Pancreas (tissue), 10 donors: ENCODE measurements around the gene SLC26A11. TPM values are rescaled to one million over a fixed set of nuclear protein-coding genes. Genes with fewer than 3 reads are reported as not detected.
A peak's percentile ranks its signal among the peaks of the same experiment; 100 is the strongest.

ENCODE experiments used
- ATAC-seq, 4 donors: fragments of 200-7000 bp; cut with Tn5 transposase; one replicate each; pipeline versions ENCODE4 v1.8.0 to v1.9.1; 2020; ENCODE audit warnings: mild to moderate bottlenecking in 4 of 4, moderate library complexity in 4 of 4
- DNase-seq, 6 donors: peaks; one replicate each; pipeline ENCODE4 v3.0.0-alpha.2; 2020
- FAIRE-seq: peaks from 2 replicates; lab custom pipeline; 2012; peaks lifted over from hg19 to GRCh38; lab: Jason Lieb, UNC
- H3K27ac ChIP-seq, 4 donors: fragments of 200-600 bp; sonication (generic); 1 replicate in 3 of 4; 2 replicates in 1 of 4; pipeline versions ENCODE4 v1.5.0 to v1.8.0; 2020
- H3K27me3 ChIP-seq, 4 donors: fragments of 200-600 bp; one replicate each; pipeline ENCODE4 v1.8.0; 2021
- H3K36me3 ChIP-seq, 3 donors: fragments of 200-600 bp; sonication (generic) in 1 of 3; one replicate each; pipeline versions ENCODE4 v1.5.0 to v1.8.0; 2020 to 2021
- H3K4me1 ChIP-seq, 3 donors: fragments of 200-600 bp; one replicate each; pipeline ENCODE4 v1.8.0; 2021
- H3K4me3 ChIP-seq, 4 donors: fragments of 200-600 bp; sonication (generic) in 2 of 4; one replicate each; pipeline versions ENCODE4 v1.5.0 to v1.8.0; 2020 to 2021
- H3K9me3 ChIP-seq, 4 donors: fragments of 200-600 bp; one replicate each; pipeline ENCODE4 v1.8.0; 2021
- CTCF ChIP-seq, 4 donors: fragments of 200-600 bp; sonication (generic) in 3 of 4; IDR thresholded peaks; one replicate each; pipeline versions ENCODE4 v1.5.0 to v1.8.0; 2021; ENCODE audit warnings: antibody characterized with exemption in 4 of 4
- WGBS, 2 donors: extraction: QIAGEN DNeasy Blood & Tissue Kit; methylation state at CpG; one replicate each; pipeline ENCODE4 v1.1.7; 2013; 5-methylcytosine and 5-hydroxymethylcytosine counted together
- intact Hi-C, 3 donors: fragments of 100-400 bp; cut with DNase I; formaldehyde crosslinking; loops; one replicate each; pipeline versions ENCODE4 v1.11.1 to v1.14.2; 2022
- polyA plus RNA-seq, 2 donors: library from polyadenylated mRNA; stranded (reverse); fragments of 200-250 nt; gene quantifications; one replicate each; pipeline ENCODE4 v1.2.3, GENCODE V29; 2013
- total RNA-seq, 6 donors: library from RNA; stranded (reverse); fragmentation: NEBNext Ultra II Directional in 4 of 6; extraction: Animal tissue kit (Norgen Biotek cat#: 25700) in 4 of 6; gene quantifications; one replicate each; pipeline versions ENCODE4 v1.2.1 to v1.2.4, GENCODE V29; 2021 to 2023
- donor health status: healthy with polysubstance abuse.
- donor health status: DM: no; HTN: no; CAD: no; lungs with moderate emphysema.
- donor health status: DM: no; HTN: no; CAD: no.
- donor health status: control.
- donor health status: control.
- donor health status: Bipolar disorder and iron deficiency.
- donor health status: DM: yes; HTN: yes; CAD: no.
- donor health status: DM: no; HTN: no; CAD: no.
- donor health status: DM: no; HTN: no; CAD: no.
- donor health status: DM: yes; HTN: yes; CAD: no.

The SLC26A11 gene
- total and polyA plus RNA-seq, 8 donors, result 5.1 to 23.6 (median 8.8) TPM

GRCh38 chr17:80205811-80206210, 14.4 kb upstream of the SLC26A11 start:
- no peaks in the 10 kb centered on the region for H3K27me3 ChIP-seq
- FAIRE-seq (no peak), DNase-seq (no peak), ATAC-seq (no peak)
- no peaks in the 10 kb centered on the region for H3K4me1 ChIP-seq
- H3K4me3 ChIP-seq, result no peak overlapping the region
- intact Hi-C loops, result no loop called here
- H3K9me3 ChIP-seq, result no peaks in the 10 kb centered on the region
- TF ChIP-seq CTCF (IDR thresholded peaks at IDR 0.05), result no peak
- 89 to 92% methylated on average over 13 of the region's 13 CpGs for WGBS, 2 donors
- H3K27ac ChIP-seq, result no peak overlapping the region
- peaks cover 0 to 12% (median 0%) of the 10 kb centered on the region in 3 donors for H3K36me3 ChIP-seq

- Histone ChIP-seq H3K27me3 (no peaks in the 10 kb centered on the region), H3K9me3 (no peaks in the 10 kb centered on the region), H3K4me3 (no peak overlapping the region), H3K27ac (no peak overlapping the region), H3K4me1 (no peaks in the 10 kb centered on the region), H3K36me3 (peaks cover 0 to 25% (median 10%) of the 10 kb centered on the region in 3 donors)
- no peak for TF ChIP-seq CTCF (IDR thresholded peaks at IDR 0.05)
- DNase-seq (no peak), FAIRE-seq (no peak), ATAC-seq (no peak)
- intact Hi-C loops, result no loop called here
- WGBS, 2 donors, result 94 to 98% methylated on average over 16 of the region's 16 CpGs
Measured at GRCh38 chr17:80208050-80208449, 12.2 kb upstream of the SLC26A11 start.

- H3K4me1 ChIP-seq, result no peaks in the 10 kb centered on the region
- ATAC-seq (no peak), DNase-seq (peak in 1 of 6 donors; percentile 27), FAIRE-seq (no peak)
- H3K27ac ChIP-seq, result no peak overlapping the region
- H3K9me3 ChIP-seq, result no peaks in the 10 kb centered on the region
- no peaks in the 10 kb centered on the region for H3K27me3 ChIP-seq
- intact Hi-C loops, result no loop called here
- no peak overlapping the region for H3K4me3 ChIP-seq
- no peak for TF ChIP-seq CTCF (IDR thresholded peaks at IDR 0.05)
- H3K36me3 ChIP-seq, result peaks cover 0 to 25% (median 10%) of the 10 kb centered on the region in 3 donors
- 88 to 91% methylated on average over 12 of the region's 12 CpGs for WGBS, 2 donors
Measured at GRCh38 chr17:80209765-80210164, 10.5 kb upstream of the SLC26A11 start.

- Histone ChIP-seq H3K36me3 (peaks cover 0 to 25% (median 10%) of the 10 kb centered on the region in 3 donors), H3K27ac (no peak overlapping the region), H3K27me3 (no peaks in the 10 kb centered on the region), H3K9me3 (no peaks in the 10 kb centered on the region), H3K4me3 (no peak overlapping the region), H3K4me1 (no peaks in the 10 kb centered on the region)
- FAIRE-seq (no peak), ATAC-seq (no peak), DNase-seq (peak in 1 of 6 donors; percentile 68)
- TF ChIP-seq CTCF (IDR thresholded peaks at IDR 0.05), result no peak
- WGBS, 2 donors, result 95 to 96% methylated on average over 47 of the region's 47 CpGs
- intact Hi-C loops, result no loop called here
Measured at GRCh38 chr17:80210348-80211108, 9.7 kb upstream of the SLC26A11 start.

GRCh38 chr17:80212109-80212508, 8.1 kb upstream of the SLC26A11 start:
- FAIRE-seq (no peak), DNase-seq (peak in 2 of 6 donors; percentile 24 to 69), ATAC-seq (no peak)
- H3K4me3 ChIP-seq, result no peak overlapping the region
- no peaks in the 10 kb centered on the region for H3K9me3 ChIP-seq
- H3K36me3 ChIP-seq, result peaks cover 0 to 25% (median 10%) of the 10 kb centered on the region in 3 donors
- no peaks in the 10 kb centered on the region for H3K4me1 ChIP-seq
- no peak for TF ChIP-seq CTCF (IDR thresholded peaks at IDR 0.05)
- 89 to 94% methylated on average over 21 to 22 of the region's 22 CpGs for WGBS, 2 donors
- no peaks in the 10 kb centered on the region for H3K27me3 ChIP-seq
- intact Hi-C loops, result no loop called here
- H3K27ac ChIP-seq, result no peak overlapping the region
